Calu3 (cell line): ENCODE data around the gene WSCD2. TPM values are rescaled to one million over a fixed set of nuclear protein-coding genes. Genes with fewer than 3 reads are reported as not detected.

Experiments used
- BruUV-seq: library from RNA; stranded (reverse); fragments of 400-500 nt; replicated peaks from 2 replicates; lab custom pipeline; 2021; lab: Mats Ljungman, UMichigan
- CTCF ChIA-PET: fragments of 300-600 bp; sonication (Branson Sonifier 250); formaldehyde crosslinking; loops from one replicate; lab custom pipeline; 2022; ENCODE audit warnings: antibody characterized with exemption; lab: Charles Lee
- DNase-seq: peaks from one replicate; pipeline ENCODE4 v3.0.0; 2022
- H3K27ac Mint-ChIP-seq: one replicate; pipeline ENCODE4 v1.8.0; 2022; ENCODE audit warnings: mixed read lengths; ENCODE audit not compliant: unreplicated experiment
- H3K27me3 Mint-ChIP-seq: one replicate; pipeline ENCODE4 v1.8.0; 2022; ENCODE audit warnings: mixed read lengths; ENCODE audit not compliant: unreplicated experiment
- H3K36me3 Mint-ChIP-seq: one replicate; pipeline ENCODE4 v1.8.0; 2022; ENCODE audit warnings: mild to moderate bottlenecking, moderate library complexity, mixed read lengths; ENCODE audit not compliant: insufficient read depth, unreplicated experiment
- H3K4me1 Mint-ChIP-seq: one replicate; pipeline ENCODE4 v1.8.0; 2022; ENCODE audit warnings: mild to moderate bottlenecking, low read depth, mixed read lengths; ENCODE audit not compliant: unreplicated experiment
- H3K4me3 Mint-ChIP-seq: one replicate; pipeline ENCODE4 v1.8.0; 2022; ENCODE audit warnings: mild to moderate bottlenecking, low read depth, moderate library complexity, mixed read lengths; ENCODE audit not compliant: unreplicated experiment
- H3K9me3 Mint-ChIP-seq: one replicate; pipeline ENCODE4 v1.8.0; 2022; ENCODE audit warnings: low read depth, mixed read lengths; ENCODE audit not compliant: unreplicated experiment
- CTCF ChIP-seq: fragments of 200-600 bp; IDR thresholded peaks from one replicate; pipeline ENCODE4 v1.8.0; 2022; ENCODE audit warnings: antibody characterized with exemption; ENCODE audit not compliant: unreplicated experiment
- intact Hi-C: fragments of 100-400 bp; cut with micrococcal nuclease; formaldehyde crosslinking; loops from one replicate; pipeline ENCODE4 v1.10.0; 2022; ENCODE audit not compliant: unreplicated experiment
- total RNA-seq: library from RNA; stranded (reverse); gene quantifications from 2 replicates; pipeline ENCODE4 v1.2.3, GENCODE V29; 2022

WSCD2 gene
- total RNA-seq, 1 experiment from 2014 or later, result not detected

- CTCF ChIA-PET, result no interaction called here
- intact Hi-C loops, result no loop called here
- Mint-ChIP-seq H3K4me1 (no peaks in the 10 kb centered on the region), H3K4me3 (no peak overlapping the region), H3K9me3 (no peaks in the 10 kb centered on the region), H3K27ac (no peak overlapping the region), H3K27me3 (peaks cover 30% of the 10 kb centered on the region), H3K36me3 (no peaks in the 10 kb centered on the region)
- no TSS peak for BruUV-seq
- no peak for DNase-seq
- no peak for TF ChIP-seq CTCF
These were observed 47.2 kb downstream of the WSCD2 start for GRCh38 chr12:108176292-108176691.

GRCh38 chr12:108177131-108177530, 48.0 kb downstream of the WSCD2 start:
- Mint-ChIP-seq H3K4me3 (no peak overlapping the region), H3K4me1 (no peaks in the 10 kb centered on the region), H3K27ac (no peak overlapping the region), H3K36me3 (no peaks in the 10 kb centered on the region), H3K27me3 (peaks cover 38% of the 10 kb centered on the region), H3K9me3 (no peaks in the 10 kb centered on the region)
- TF ChIP-seq CTCF, result no peak
- no TSS peak for BruUV-seq
- DNase-seq, result no peak
- CTCF ChIA-PET, result no interaction called here
- intact Hi-C loops, result no loop called here

- no peaks in the 10 kb centered on the region for H3K9me3 Mint-ChIP-seq
- no peak overlapping the region for H3K4me3 Mint-ChIP-seq
- intact Hi-C loops, result no loop called here
- no peak for DNase-seq
- CTCF ChIA-PET, result no interaction called here
- H3K27ac Mint-ChIP-seq, result no peak overlapping the region
- BruUV-seq, result no TSS peak
- H3K36me3 Mint-ChIP-seq, result no peaks in the 10 kb centered on the region
- H3K4me1 Mint-ChIP-seq, result no peaks in the 10 kb centered on the region
- TF ChIP-seq CTCF, result no peak
- H3K27me3 Mint-ChIP-seq, result peaks cover 42% of the 10 kb centered on the region
These were observed 50.2 kb downstream of the WSCD2 start for GRCh38 chr12:108179305-108179704.

- CTCF ChIA-PET, result interaction anchor here (0.6 to 0.7 kb wide), 2 partner anchors 116 to 250 kb away, joined by 4 read pairs; no protein-coding TSS in a partner anchor
- no peak overlapping the region for H3K27ac Mint-ChIP-seq
- peaks cover 49% of the 10 kb centered on the region for H3K27me3 Mint-ChIP-seq
- no peak for DNase-seq
- no peak for TF ChIP-seq CTCF
- no peak overlapping the region for H3K4me3 Mint-ChIP-seq
- H3K9me3 Mint-ChIP-seq, result no peaks in the 10 kb centered on the region
- no TSS peak for BruUV-seq
- no peaks in the 10 kb centered on the region for H3K36me3 Mint-ChIP-seq
- intact Hi-C loops, result no loop called here
- no peaks in the 10 kb centered on the region for H3K4me1 Mint-ChIP-seq
These were observed 51.4 kb downstream of the WSCD2 start for GRCh38 chr12:108180255-108181094.
